Right ventricle myocardium superior (tissue), 1 donor: ENCODE measurements around the gene PGS1. TPM values are rescaled to one million over a fixed set of nuclear protein-coding genes. Genes with fewer than 3 reads are reported as not detected.

Experiments
- total RNA-seq: library from RNA; stranded (reverse); fragmentation: NEBNext Ultra II Directional; extraction: Animal tissue kit (Norgen Biotek cat#: 25700); gene quantifications from one replicate; pipeline ENCODE4 v1.2.1, GENCODE V29; 2021
- donor health status: DM: no; HTN: yes; CAD: no; lungs with severe emphysema.

The PGS1 gene
- total RNA-seq, 1 donor from 2014 or later, result 18.1 TPM

Other genes with a start within 250 kb of the PGS1 start
- gene TMC6, start 249.9 kb upstream of the PGS1 start, total RNA-seq, result 57.2 TPM
- gene TMC8, start 247.9 kb upstream of the PGS1 start, total RNA-seq, result 1.6 TPM
- not detected for gene C17orf99, start 232.3 kb upstream of the PGS1 start, total RNA-seq
- gene SYNGR2, start 210.1 kb upstream of the PGS1 start, total RNA-seq, result 99.8 TPM
- 2.6 TPM for gene TK1, start 191.6 kb upstream of the PGS1 start, total RNA-seq
- 32.7 TPM for gene AFMID, start 191.3 kb upstream of the PGS1 start, total RNA-seq
- gene BIRC5, start 164.4 kb upstream of the PGS1 start, total RNA-seq, result 1.7 TPM
- gene TMEM235, start 147.0 kb upstream of the PGS1 start, total RNA-seq, result not detected
- gene SOCS3, start 18.6 kb upstream of the PGS1 start, total RNA-seq, result 10.5 TPM
- gene DNAH17, start 198.7 kb downstream of the PGS1 start, total RNA-seq, result not detected